ENCODE data around the gene SPATA6L.

The SPATA6L gene

DNA sequence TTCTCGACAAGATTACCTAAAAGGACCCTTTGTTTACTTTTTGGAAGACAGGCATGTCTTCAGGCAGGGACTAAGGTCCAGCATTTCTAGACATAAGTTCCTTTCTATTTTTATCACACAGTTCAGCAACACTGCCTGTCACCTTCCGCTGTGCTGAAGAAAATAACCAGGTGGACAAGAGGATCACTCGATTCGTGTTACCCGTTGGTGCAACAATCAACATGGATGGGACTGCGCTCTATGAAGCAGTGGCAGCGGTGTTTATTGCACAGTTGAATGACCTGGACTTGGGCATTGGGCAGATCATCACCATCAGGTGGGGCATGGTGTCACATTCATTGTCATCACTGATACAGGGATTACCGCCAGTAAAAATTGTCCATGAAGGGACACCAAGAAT, 89.8 kb downstream of the SPATA6L start:
- Histone ChIP-seq H3K9ac (ENCODE audit: low read depth, low read length) (no peak overlapping the region), H3K9me3 (ENCODE audit: control insufficient read depth, insufficient read depth, low read length) (no peaks in the 10 kb centered on the region), H3K27me3 (ENCODE audit: control insufficient read depth, insufficient read depth, low read length) (no peaks in the 10 kb centered on the region), H3K36me3 (ENCODE audit: control insufficient read depth, insufficient read depth, low read length) (no peaks in the 10 kb centered on the region), H3K4me1 (ENCODE audit: control insufficient read depth, insufficient read depth, low read length) (no peaks in the 10 kb centered on the region), H3K4me3 (ENCODE audit: low read depth, low read length) (no peak overlapping the region)

DNA sequence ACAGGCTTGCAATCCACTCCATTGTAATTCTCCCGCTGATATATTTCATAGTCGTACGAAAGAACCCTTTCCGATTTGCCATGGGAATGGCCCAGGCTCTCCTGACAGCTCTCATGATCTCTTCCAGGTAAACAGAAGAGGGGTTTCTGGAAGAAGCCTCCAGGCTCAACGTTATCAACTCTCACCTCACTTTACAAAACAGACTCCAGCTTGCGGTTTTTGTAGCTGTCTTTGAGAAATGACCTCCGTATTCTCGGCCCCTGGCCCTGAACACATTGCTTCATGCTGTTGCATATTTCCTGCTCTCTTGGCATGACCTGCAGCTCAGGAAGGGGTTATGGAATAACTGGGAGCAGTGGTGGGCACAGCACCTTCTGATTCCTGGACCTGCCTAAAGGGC, 90.3 kb downstream of the SPATA6L start:
- H3K4me3 ChIP-seq (ENCODE audit: low read depth, low read length): no peak overlapping the region
- H3K9me3 ChIP-seq (ENCODE audit: control insufficient read depth, insufficient read depth, low read length): no peaks in the 10 kb centered on the region

DNA sequence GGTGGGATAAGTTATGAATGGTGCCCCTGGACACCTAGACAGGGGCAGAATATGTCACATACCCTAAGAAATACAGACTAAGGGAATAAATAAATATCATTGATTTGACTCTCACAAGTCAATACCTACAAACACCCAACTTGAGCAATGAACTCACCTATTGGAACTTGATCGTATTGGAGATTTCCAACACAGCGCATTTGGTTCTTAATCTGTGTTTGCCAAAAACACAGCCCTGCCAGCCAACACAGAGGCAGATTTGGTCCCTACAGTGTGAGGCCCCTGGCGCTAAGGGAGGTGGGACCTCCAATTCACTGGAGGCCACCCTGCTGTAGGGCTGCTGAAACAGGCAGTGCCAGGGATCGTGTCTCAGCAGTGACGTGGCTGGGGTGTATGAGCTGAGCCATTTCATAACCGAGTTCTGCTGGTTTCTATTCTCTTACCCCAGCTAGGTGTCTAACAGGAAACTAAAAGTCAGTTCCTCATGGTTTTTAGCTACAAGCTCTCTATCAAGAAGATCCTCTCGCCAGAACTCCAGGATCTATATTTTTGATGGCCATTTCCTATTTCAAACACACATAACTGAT, 91.5 kb downstream of the SPATA6L start:
- no peaks in the 10 kb centered on the region for H3K4me1 ChIP-seq (ENCODE audit: control insufficient read depth, insufficient read depth, low read length)
- H3K9ac ChIP-seq (ENCODE audit: low read depth, low read length): no peak overlapping the region
- no peaks in the 10 kb centered on the region for H3K27me3 ChIP-seq (ENCODE audit: control insufficient read depth, insufficient read depth, low read length)
- no peaks in the 10 kb centered on the region for H3K36me3 ChIP-seq (ENCODE audit: control insufficient read depth, insufficient read depth, low read length)
- no peak overlapping the region for H3K4me3 ChIP-seq (ENCODE audit: low read depth, low read length)
- H3K9me3 ChIP-seq (ENCODE audit: control insufficient read depth, insufficient read depth, low read length): no peaks in the 10 kb centered on the region

More for the DNA sequence above, 90.3 kb downstream of the SPATA6L start:
- Histone ChIP-seq H3K9ac (ENCODE audit: low read depth, low read length) (no peak overlapping the region), H3K27me3 (ENCODE audit: control insufficient read depth, insufficient read depth, low read length) (no peaks in the 10 kb centered on the region), H3K4me1 (ENCODE audit: control insufficient read depth, insufficient read depth, low read length) (no peaks in the 10 kb centered on the region), H3K36me3 (ENCODE audit: control insufficient read depth, insufficient read depth, low read length) (no peaks in the 10 kb centered on the region)

DNA sequence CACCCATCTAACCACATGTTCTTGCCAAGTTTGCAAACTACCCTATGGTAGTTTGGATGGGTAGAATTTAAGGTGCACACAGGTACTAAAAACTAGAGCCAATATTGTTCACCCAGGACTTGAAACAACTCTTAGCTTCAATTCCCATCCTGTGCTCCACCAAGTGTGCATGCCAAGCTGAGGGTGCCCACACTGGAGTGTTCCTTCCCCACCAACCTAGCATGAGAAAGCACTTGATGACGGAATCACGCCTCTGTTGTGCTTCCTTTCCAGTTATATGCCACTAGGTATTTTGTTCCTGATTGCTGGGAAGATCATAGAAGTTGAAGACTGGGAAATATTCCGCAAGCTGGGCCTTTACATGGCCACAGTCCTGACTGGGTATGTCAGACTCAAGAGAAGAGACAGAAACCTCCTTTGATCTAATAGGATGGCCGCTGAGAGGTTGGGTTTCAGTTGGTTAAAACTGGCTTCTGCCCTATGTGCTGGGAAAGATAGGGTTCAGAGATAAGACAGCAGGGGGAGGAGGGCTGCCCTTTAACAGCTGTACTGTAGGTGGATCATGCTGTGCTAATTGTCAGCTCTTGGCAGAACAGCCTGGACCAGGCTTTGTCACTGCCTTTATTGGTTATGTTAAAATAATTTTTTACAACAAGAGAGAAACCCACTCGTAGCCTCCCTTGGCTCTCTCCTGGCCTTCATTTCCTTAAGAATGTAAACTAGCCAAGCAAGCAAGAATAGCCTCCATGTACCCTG, 92.5 kb downstream of the SPATA6L start:
- Histone ChIP-seq H3K9me3 (ENCODE audit: control insufficient read depth, insufficient read depth, low read length) (no peaks in the 10 kb centered on the region), H3K9ac (ENCODE audit: low read depth, low read length) (no peak overlapping the region), H3K27me3 (ENCODE audit: control insufficient read depth, insufficient read depth, low read length) (no peaks in the 10 kb centered on the region), H3K36me3 (ENCODE audit: control insufficient read depth, insufficient read depth, low read length) (no peaks in the 10 kb centered on the region), H3K4me3 (ENCODE audit: low read depth, low read length) (no peak overlapping the region), H3K4me1 (ENCODE audit: control insufficient read depth, insufficient read depth, low read length) (no peaks in the 10 kb centered on the region)

DNA sequence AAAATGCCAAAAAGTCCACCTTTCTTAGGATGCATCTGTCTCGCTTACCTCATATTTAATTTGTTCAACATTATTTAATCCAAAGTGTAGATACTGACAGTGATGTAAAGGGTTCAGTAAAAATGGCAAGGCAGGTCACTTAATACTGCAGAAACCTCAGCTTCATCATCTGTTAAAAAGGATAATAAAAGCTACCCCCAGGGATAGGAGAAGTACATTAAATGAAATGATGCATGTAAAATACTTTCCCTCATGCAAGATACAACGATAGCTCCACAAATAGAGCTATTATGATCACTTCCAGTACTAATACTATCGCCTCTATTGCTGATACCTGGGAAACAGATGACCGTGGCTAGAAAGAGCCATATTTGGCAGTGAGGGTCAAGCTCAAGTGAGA, 93.1 kb downstream of the SPATA6L start:
- H3K36me3 ChIP-seq (ENCODE audit: control insufficient read depth, insufficient read depth, low read length): no peaks in the 10 kb centered on the region
- no peaks in the 10 kb centered on the region for H3K27me3 ChIP-seq (ENCODE audit: control insufficient read depth, insufficient read depth, low read length)
- no peaks in the 10 kb centered on the region for H3K9me3 ChIP-seq (ENCODE audit: control insufficient read depth, insufficient read depth, low read length)
- H3K4me1 ChIP-seq (ENCODE audit: control insufficient read depth, insufficient read depth, low read length): no peaks in the 10 kb centered on the region
- H3K9ac ChIP-seq (ENCODE audit: low read depth, low read length): no peak overlapping the region
- H3K4me3 ChIP-seq (ENCODE audit: low read depth, low read length): no peak overlapping the region

DNA sequence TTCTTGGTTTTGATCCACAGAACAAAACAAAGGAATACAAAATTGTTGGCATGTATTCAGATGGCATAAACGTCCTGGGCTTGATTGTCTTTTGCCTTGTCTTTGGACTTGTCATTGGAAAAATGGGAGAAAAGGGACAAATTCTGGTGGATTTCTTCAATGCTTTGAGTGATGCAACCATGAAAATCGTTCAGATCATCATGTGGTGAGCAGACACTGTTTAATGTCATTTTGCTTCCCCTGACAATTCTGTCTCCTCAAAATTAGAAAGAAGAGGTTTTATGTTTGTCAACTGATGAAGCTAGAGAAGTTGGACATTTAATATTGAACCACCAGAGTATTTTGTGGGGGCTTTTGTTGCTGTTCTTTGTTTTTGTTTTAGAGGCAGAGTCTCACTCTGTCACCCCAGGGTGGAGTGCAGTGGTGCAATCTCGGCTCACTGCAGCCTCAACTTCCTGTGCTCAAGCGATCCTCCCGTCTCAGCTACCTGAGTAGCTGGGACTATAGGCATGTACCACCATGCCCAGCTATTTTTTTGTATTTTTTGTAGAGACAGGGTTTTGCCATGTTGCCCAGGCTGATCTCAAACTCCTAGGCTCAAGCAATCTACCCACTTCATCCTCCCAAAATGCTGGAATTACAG, 94.0 kb downstream of the SPATA6L start:
- Histone ChIP-seq H3K9ac (ENCODE audit: low read depth, low read length) (no peak overlapping the region), H3K4me3 (ENCODE audit: low read depth, low read length) (no peak overlapping the region), H3K9me3 (ENCODE audit: control insufficient read depth, insufficient read depth, low read length) (no peaks in the 10 kb centered on the region), H3K4me1 (ENCODE audit: control insufficient read depth, insufficient read depth, low read length) (no peaks in the 10 kb centered on the region), H3K36me3 (ENCODE audit: control insufficient read depth, insufficient read depth, low read length) (no peaks in the 10 kb centered on the region), H3K27me3 (ENCODE audit: control insufficient read depth, insufficient read depth, low read length) (no peaks in the 10 kb centered on the region)

DNA sequence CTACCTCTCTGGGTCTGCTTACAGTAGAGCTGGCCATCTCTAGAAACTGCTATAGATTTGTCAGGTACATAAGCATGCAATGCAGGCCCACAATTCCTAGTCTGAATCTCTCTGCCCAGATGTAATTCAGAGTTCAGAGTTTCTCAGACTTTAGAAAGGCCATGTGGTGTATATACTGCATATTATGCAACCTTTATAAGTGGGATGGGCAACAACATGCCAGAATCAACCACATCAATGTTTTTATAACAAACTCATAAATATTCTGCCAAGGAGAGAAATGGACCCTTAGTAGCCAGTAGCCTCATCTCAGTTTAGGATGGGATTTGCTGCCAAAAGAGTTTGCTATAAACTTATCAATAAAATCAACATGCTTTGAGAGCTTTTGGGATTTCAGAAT, 97.2 kb downstream of the SPATA6L start:
- H3K4me1 ChIP-seq (ENCODE audit: control insufficient read depth, insufficient read depth, low read length): no peaks in the 10 kb centered on the region
- no peaks in the 10 kb centered on the region for H3K36me3 ChIP-seq (ENCODE audit: control insufficient read depth, insufficient read depth, low read length)
- no peaks in the 10 kb centered on the region for H3K27me3 ChIP-seq (ENCODE audit: control insufficient read depth, insufficient read depth, low read length)
- no peak overlapping the region for H3K4me3 ChIP-seq (ENCODE audit: low read depth, low read length)
- H3K9ac ChIP-seq (ENCODE audit: low read depth, low read length): no peak overlapping the region
- no peaks in the 10 kb centered on the region for H3K9me3 ChIP-seq (ENCODE audit: control insufficient read depth, insufficient read depth, low read length)

DNA sequence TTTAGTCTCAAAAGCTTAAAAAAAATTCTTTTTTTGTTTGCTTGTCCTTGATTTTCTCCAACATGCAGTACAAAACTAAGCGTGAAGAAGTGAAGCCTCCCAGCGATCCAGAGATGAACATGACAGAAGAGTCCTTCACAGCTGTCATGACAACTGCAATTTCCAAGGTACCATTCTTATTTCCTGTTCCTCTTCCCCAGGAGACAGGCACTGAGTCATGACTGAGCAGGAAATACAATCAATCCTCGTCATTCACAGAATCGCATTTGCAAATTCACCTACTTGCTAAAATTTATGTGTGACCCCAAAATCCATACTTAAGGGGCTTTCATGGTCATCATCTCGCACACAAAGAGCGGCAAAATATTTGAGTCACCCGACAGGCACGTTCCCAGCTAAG, 98.7 kb downstream of the SPATA6L start:
- Histone ChIP-seq H3K9ac (ENCODE audit: low read depth, low read length) (no peak overlapping the region), H3K27me3 (ENCODE audit: control insufficient read depth, insufficient read depth, low read length) (no peaks in the 10 kb centered on the region)

DNA sequence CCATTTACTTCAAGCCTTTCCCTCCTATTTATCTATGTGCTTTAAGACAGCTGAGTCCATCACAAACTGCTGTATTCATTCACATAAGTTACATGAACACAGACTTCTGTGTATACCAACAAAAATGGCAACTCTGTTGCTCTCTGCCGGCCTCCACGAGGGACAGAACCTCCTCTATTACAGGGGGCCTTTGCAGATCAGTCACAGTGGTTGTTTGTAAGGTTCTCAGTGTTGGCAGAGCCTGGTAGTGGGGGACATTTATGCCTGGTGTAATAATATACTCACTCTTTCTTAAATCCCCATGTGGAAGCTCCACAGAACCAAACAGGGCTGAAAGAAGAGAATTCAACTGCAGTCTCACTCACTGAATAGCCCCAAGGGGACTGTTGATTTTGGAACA, 99.5 kb downstream of the SPATA6L start:
- Histone ChIP-seq H3K9ac (ENCODE audit: low read depth, low read length) (no peak overlapping the region), H3K27me3 (ENCODE audit: control insufficient read depth, insufficient read depth, low read length) (no peaks in the 10 kb centered on the region), H3K4me3 (ENCODE audit: low read depth, low read length) (no peak overlapping the region), H3K36me3 (ENCODE audit: control insufficient read depth, insufficient read depth, low read length) (no peaks in the 10 kb centered on the region), H3K9me3 (ENCODE audit: control insufficient read depth, insufficient read depth, low read length) (no peaks in the 10 kb centered on the region), H3K4me1 (ENCODE audit: control insufficient read depth, insufficient read depth, low read length) (no peaks in the 10 kb centered on the region)

More for the DNA sequence above, 98.7 kb downstream of the SPATA6L start:
- no peaks in the 10 kb centered on the region for H3K9me3 ChIP-seq (ENCODE audit: control insufficient read depth, insufficient read depth, low read length)
- no peak overlapping the region for H3K4me3 ChIP-seq (ENCODE audit: low read depth, low read length)
- no peaks in the 10 kb centered on the region for H3K4me1 ChIP-seq (ENCODE audit: control insufficient read depth, insufficient read depth, low read length)
- no peaks in the 10 kb centered on the region for H3K36me3 ChIP-seq (ENCODE audit: control insufficient read depth, insufficient read depth, low read length)

DNA sequence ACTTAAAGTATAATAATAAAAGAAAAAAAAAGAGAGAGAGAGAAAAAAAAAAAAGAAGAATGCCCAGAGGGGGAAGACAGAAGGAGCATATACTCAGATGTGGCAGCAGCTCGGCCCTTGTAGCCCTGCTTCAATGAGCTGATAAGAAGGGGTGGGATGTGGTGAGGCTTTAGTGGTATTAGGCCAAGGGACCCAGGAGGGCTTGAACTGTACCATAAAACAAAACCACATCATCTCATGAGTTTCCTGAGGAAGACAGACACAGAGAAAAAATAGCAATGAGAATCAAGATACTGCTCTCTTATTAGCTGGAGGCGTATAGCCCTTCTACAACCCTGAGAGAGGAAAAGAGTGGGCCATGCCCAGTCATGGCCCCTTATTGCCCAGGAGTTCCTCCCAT, 103.2 kb downstream of the SPATA6L start:
- no peaks in the 10 kb centered on the region for H3K4me1 ChIP-seq (ENCODE audit: control insufficient read depth, insufficient read depth, low read length)
- no peak overlapping the region for H3K4me3 ChIP-seq (ENCODE audit: low read depth, low read length)
- H3K9me3 ChIP-seq (ENCODE audit: control insufficient read depth, insufficient read depth, low read length): no peaks in the 10 kb centered on the region
- H3K9ac ChIP-seq (ENCODE audit: low read depth, low read length): no peak overlapping the region
- H3K36me3 ChIP-seq (ENCODE audit: control insufficient read depth, insufficient read depth, low read length): no peaks in the 10 kb centered on the region
- H3K27me3 ChIP-seq (ENCODE audit: control insufficient read depth, insufficient read depth, low read length): no peaks in the 10 kb centered on the region

DNA sequence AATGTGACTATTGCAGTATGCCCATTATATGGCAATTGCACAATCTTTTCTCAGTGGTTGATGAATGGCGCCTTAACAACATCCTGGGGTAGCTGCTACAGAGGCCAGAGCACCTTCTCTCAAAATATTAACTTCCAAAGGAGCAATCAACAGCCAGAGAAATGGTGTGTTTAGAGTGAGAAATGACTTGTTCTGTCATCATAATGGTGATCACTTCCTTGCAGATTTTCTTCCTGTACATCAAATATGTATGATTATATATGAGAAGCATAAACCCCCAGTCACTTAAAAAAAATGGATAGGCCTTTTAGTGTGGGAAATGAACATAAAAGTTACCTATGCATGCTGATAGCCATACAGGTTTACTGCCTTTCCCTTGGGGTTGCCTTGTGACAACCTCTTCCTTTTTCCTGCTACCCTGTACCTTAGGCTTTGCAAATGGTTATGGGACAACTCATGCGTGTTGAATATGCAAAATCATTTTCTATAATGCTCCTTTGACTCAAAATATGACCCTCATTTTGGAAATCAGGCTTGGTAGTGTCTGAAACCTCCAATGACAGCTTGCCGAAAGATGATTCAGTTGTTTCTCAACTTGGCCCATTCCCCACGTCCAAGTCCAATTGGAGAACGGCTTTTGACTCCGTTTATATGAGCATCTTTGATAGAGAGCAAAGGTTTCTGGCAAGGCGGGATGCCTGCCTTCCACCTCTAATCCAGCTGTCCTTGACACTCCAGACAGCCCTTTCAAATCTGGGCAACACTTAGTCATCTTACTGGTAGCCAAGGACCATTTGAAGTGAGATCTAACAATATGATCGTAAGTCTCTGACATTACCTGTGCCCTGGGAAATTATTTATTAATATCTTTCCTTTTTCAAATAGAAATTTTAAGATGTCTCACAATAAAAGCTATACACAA, 106.8 kb downstream of the SPATA6L start:
- Histone ChIP-seq H3K4me1 (ENCODE audit: control insufficient read depth, insufficient read depth, low read length) (no peaks in the 10 kb centered on the region), H3K36me3 (ENCODE audit: control insufficient read depth, insufficient read depth, low read length) (no peaks in the 10 kb centered on the region), H3K27me3 (ENCODE audit: control insufficient read depth, insufficient read depth, low read length) (no peaks in the 10 kb centered on the region), H3K4me3 (ENCODE audit: low read depth, low read length) (no peak overlapping the region), H3K9ac (ENCODE audit: low read depth, low read length) (no peak overlapping the region), H3K9me3 (ENCODE audit: control insufficient read depth, insufficient read depth, low read length) (no peaks in the 10 kb centered on the region)

Data from iPS-15b (cell line).